ENCODE data around the gene MEI1. TPM values are rescaled to one million over a fixed set of nuclear protein-coding genes. Genes with fewer than 3 reads are reported as not detected.
A peak's percentile ranks its signal among the peaks of the same experiment; 100 is the strongest.
"Not testable (repeated sequence)": the region's sequence is repeated elsewhere in the genome, so short reads cannot be mapped to it uniquely, and the experiment has no call there.

Gene MEI1
- total and polyA plus RNA-seq, 4 donors, result 3.4 to 18.0 (median 6.7) TPM

DNA sequence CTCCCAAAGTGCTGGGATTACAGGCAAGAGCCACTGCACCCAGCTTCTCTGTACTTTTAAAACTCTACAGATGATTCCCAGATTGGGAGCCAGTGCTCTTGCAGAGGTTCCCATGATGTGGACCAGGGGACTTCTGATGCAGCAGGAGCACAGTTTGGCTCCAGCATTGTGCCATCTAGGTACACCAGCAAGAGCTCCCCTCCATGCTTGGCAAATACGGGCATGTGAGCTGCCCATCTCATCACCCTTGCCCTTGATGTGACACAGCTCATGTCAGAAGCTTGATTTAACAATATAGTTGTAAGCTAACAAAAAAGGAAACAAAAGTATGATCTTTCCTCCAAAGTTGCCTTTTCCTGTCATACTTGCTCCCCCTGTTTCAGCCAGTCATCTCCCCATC lies 39.4 kb upstream of the MEI1 start:
- Histone ChIP-seq H3K9ac (ENCODE audit: insufficient read depth in 1 of 2, low read length in 2 of 2) (no peak overlapping the region), H3K4me1 (ENCODE audit: control insufficient read depth in 5 of 5, insufficient read depth in 5 of 5, low read length in 5 of 5) (no peaks in the 10 kb centered on the region), H3K27me3 (ENCODE audit: control insufficient read depth in 3 of 3, insufficient read depth in 3 of 3, low read length in 2 of 3) (no peaks in the 10 kb centered on the region), H3K9me3 (ENCODE audit: control insufficient read depth in 4 of 4, insufficient read depth in 3 of 4, low read length in 3 of 4) (no peaks in the 10 kb centered on the region), H3K36me3 (ENCODE audit: control insufficient read depth in 4 of 4, insufficient read depth in 4 of 4, low read length in 4 of 4) (peaks cover 42 to 61% (median 56%) of the 10 kb centered on the region in 4 donors), H3K4me3 (no peak overlapping the region), H3K27ac (ENCODE audit: low read depth in 1 of 2, low read length in 1 of 2) (peak overlapping the region in 1 of 2 donors; percentile 85)
- ATAC-seq (ENCODE audit: insufficient read depth, low FRiP score) (no peak), DNase-seq (no peak)
- WGBS, 2 donors, result 94 to 96% methylated on average over 1 of the region's 1 CpG
- no peak for TF ChIP-seq CTCF (IDR thresholded peaks at IDR 0.05; ENCODE audit: control extremely low read depth, extremely low read depth)

DNA sequence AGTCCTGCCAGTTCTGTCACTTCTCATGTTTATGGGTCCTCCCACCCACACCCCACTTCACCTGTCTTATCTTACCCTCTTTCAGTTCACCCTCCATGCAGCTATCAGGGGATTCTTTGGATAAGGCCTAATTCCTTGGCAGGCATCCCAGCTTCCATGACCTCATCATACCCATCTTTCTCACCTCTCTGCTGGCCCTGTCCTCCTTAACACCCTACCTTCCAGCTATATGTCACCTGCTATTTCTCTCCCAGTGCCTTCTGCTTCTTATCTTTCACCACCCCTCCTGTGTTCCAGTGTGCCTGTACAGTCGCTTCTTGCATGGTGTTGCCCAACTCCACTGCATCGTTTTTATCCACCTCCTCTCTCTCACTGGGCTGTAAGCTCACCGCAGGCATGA lies 38.9 kb upstream of the MEI1 start:
- Histone ChIP-seq H3K27ac (ENCODE audit: low read depth in 1 of 2, low read length in 1 of 2) (peak overlapping the region in 1 of 2 donors; percentile 85), H3K4me3 (no peak overlapping the region), H3K36me3 (ENCODE audit: control insufficient read depth in 4 of 4, insufficient read depth in 4 of 4, low read length in 4 of 4) (peaks cover 42 to 63% (median 58%) of the 10 kb centered on the region in 4 donors), H3K27me3 (ENCODE audit: control insufficient read depth in 3 of 3, insufficient read depth in 3 of 3, low read length in 2 of 3) (no peaks in the 10 kb centered on the region), H3K9me3 (ENCODE audit: control insufficient read depth in 4 of 4, insufficient read depth in 3 of 4, low read length in 3 of 4) (no peaks in the 10 kb centered on the region), H3K4me1 (ENCODE audit: control insufficient read depth in 5 of 5, insufficient read depth in 5 of 5, low read length in 5 of 5) (no peaks in the 10 kb centered on the region), H3K9ac (ENCODE audit: insufficient read depth in 1 of 2, low read length in 2 of 2) (no peak overlapping the region)
- ATAC-seq (ENCODE audit: insufficient read depth, low FRiP score) (no peak), DNase-seq (no peak)
- 86 to 88% methylated on average over 3 of the region's 3 CpGs for WGBS, 2 donors
- TF ChIP-seq CTCF (IDR thresholded peaks at IDR 0.05; ENCODE audit: control extremely low read depth, extremely low read depth), result no peak

- no peak for ATAC-seq (ENCODE audit: insufficient read depth, low FRiP score)
- no peak overlapping the region for H3K9ac ChIP-seq (ENCODE audit: insufficient read depth in 1 of 2, low read length in 2 of 2)
- no peaks in the 10 kb centered on the region for H3K4me1 ChIP-seq (ENCODE audit: control insufficient read depth in 5 of 5, insufficient read depth in 5 of 5, low read length in 5 of 5)
- H3K27ac ChIP-seq (ENCODE audit: low read depth in 1 of 2, low read length in 1 of 2), result peak overlapping the region in 1 of 2 donors; percentile 85
- no peaks in the 10 kb centered on the region for H3K9me3 ChIP-seq (ENCODE audit: control insufficient read depth in 4 of 4, insufficient read depth in 3 of 4, low read length in 3 of 4)
- no peak for TF ChIP-seq CTCF (IDR thresholded peaks at IDR 0.05; ENCODE audit: control extremely low read depth, extremely low read depth)
- H3K27me3 ChIP-seq (ENCODE audit: control insufficient read depth in 3 of 3, insufficient read depth in 3 of 3, low read length in 2 of 3), result no peaks in the 10 kb centered on the region
- no peak overlapping the region for H3K4me3 ChIP-seq
- 91 to 96% methylated on average over 3 of the region's 3 CpGs for WGBS, 2 donors
- H3K36me3 ChIP-seq (ENCODE audit: control insufficient read depth in 4 of 4, insufficient read depth in 4 of 4, low read length in 4 of 4), result peaks cover 42 to 59% (median 57%) of the 10 kb centered on the region in 4 donors
- DNase-seq, result no peak
Observed at GRCh38 chr22:41661088-41661487, 38.2 kb upstream of the MEI1 start.

DNA sequence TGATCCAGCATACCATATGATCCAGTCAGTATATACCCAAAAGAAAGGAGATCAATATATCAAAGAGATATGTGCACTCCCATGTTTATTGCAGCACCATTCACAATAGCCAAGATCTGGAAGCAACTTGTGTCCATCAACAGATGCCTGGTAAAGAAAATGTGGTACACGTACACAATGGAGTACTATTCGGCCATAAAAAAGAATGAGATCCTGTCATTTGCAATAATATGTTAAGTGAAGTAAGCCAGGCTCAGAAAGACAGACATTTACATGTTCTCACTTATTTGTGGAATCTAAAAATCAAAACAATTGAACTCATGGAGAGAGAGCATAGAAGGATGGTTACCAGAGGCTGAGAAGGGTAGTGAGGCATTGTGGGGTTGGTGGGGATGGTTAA lies 37.6 kb upstream of the MEI1 start:
- DNase-seq, result no peak
- Histone ChIP-seq H3K9me3 (ENCODE audit: control insufficient read depth in 4 of 4, insufficient read depth in 3 of 4, low read length in 3 of 4) (no peaks in the 10 kb centered on the region), H3K4me1 (ENCODE audit: control insufficient read depth in 5 of 5, insufficient read depth in 5 of 5, low read length in 5 of 5) (peaks cover 0 to under 1% (median 0%) of the 10 kb centered on the region in 5 donors), H3K4me3 (no peak overlapping the region), H3K27me3 (ENCODE audit: control insufficient read depth in 3 of 3, insufficient read depth in 3 of 3, low read length in 2 of 3) (no peaks in the 10 kb centered on the region), H3K36me3 (ENCODE audit: control insufficient read depth in 4 of 4, insufficient read depth in 4 of 4, low read length in 4 of 4) (peaks cover 42 to 55% (median 53%) of the 10 kb centered on the region in 4 donors), H3K9ac (ENCODE audit: insufficient read depth in 1 of 2, low read length in 2 of 2) (no peak overlapping the region), H3K27ac (ENCODE audit: low read depth in 1 of 2, low read length in 1 of 2) (peak overlapping the region in 1 of 2 donors; percentile 42)
- 97% methylated on average over 2 of the region's 2 CpGs for WGBS, 2 donors
- no peak for ATAC-seq (ENCODE audit: insufficient read depth, low FRiP score)
- no peak for TF ChIP-seq CTCF (IDR thresholded peaks at IDR 0.05; ENCODE audit: control extremely low read depth, extremely low read depth)

GRCh38 chr22:41663594-41663993 lies 35.7 kb upstream of the MEI1 start:
- H3K9ac ChIP-seq (ENCODE audit: insufficient read depth in 1 of 2, low read length in 2 of 2); H3K9me3 ChIP-seq (ENCODE audit: control insufficient read depth in 4 of 4, insufficient read depth in 3 of 4, low read length in 3 of 4); H3K4me1 ChIP-seq (ENCODE audit: control insufficient read depth in 5 of 5, insufficient read depth in 5 of 5, low read length in 5 of 5); H3K4me3 ChIP-seq; DNase-seq; H3K27ac ChIP-seq (ENCODE audit: low read depth in 1 of 2, low read length in 1 of 2); ATAC-seq (ENCODE audit: insufficient read depth, low FRiP score); H3K27me3 ChIP-seq (ENCODE audit: control insufficient read depth in 3 of 3, insufficient read depth in 3 of 3, low read length in 2 of 3): not testable (repeated sequence)
- H3K36me3 ChIP-seq (ENCODE audit: control insufficient read depth in 4 of 4, insufficient read depth in 4 of 4, low read length in 4 of 4), result peaks cover 35 to 42% (median 39%) of the 10 kb centered on the region in 4 donors
- WGBS, 2 donors, result 87 to 93% methylated on average over 9 of the region's 9 CpGs

Data from lung (tissue), 12 donors.